K562 (cell line): ENCODE data around the gene IRF9. TPM values are rescaled to one million over a fixed set of nuclear protein-coding genes. Genes with fewer than 3 reads are reported as not detected.
A peak's percentile ranks its signal among the peaks of the same experiment; 100 is the strongest.

Experiments used
- CHAMP1 ChIP-seq: fragments of 450-650 bp; IDR thresholded peaks from 2 replicates; pipeline ENCODE4 v1.6.1; 2016; ENCODE audit warnings: mild to moderate bottlenecking
- DPF2 ChIP-seq: fragments of 450-650 bp; IDR thresholded peaks from 2 replicates; pipeline ENCODE4 v1.6.1; 2016
- GATAD2B ChIP-seq: fragments of 450-650 bp; IDR thresholded peaks from 2 replicates; pipeline ENCODE4 v1.6.1; 2017; ENCODE audit warnings: mild to moderate bottlenecking, borderline replicate concordance
- ILK ChIP-seq: fragments of 450-650 bp; IDR thresholded peaks from 2 replicates; pipeline ENCODE4 v1.6.1; 2016; ENCODE audit warnings: missing genetic modification characterization, low read depth, mild to moderate bottlenecking, missing compliant biosample characterization, moderate library complexity, borderline replicate concordance
- KLF10 ChIP-seq: fragments of 250-450 bp; sonication (Bioruptor Pico); IDR thresholded peaks from 2 replicates; pipeline ENCODE4 v1.6.1; 2021; ENCODE audit warnings: matching md5 sums
- MEIS2 ChIP-seq: fragments of 450-650 bp; IDR thresholded peaks from 2 replicates; pipeline ENCODE4 v1.6.1; 2014; ENCODE audit warnings: mild to moderate bottlenecking; ENCODE audit not compliant: partially characterized antibody
- NCOA2 ChIP-seq, 2 experiments: fragments of 450-650 bp; IDR thresholded peaks; 2 replicates each; pipeline ENCODE4 v1.6.1; 2018; ENCODE audit warnings: mild to moderate bottlenecking in 2 of 2, moderate library complexity in 1 of 2; ENCODE audit not compliant: partially characterized antibody in 2 of 2
- NR2C1 ChIP-seq, 2 experiments: fragments of 450-650 bp; IDR thresholded peaks; 2 replicates each; pipeline ENCODE4 v1.6.1; 2017; ENCODE audit warnings: mild to moderate bottlenecking in 2 of 2, antibody characterized with exemption in 1 of 2, inconsistent platforms in 1 of 2, missing compliant biosample characterization in 1 of 2, missing genetic modification characterization in 1 of 2
- PTRF ChIP-seq: fragments of 450-650 bp; IDR thresholded peaks from 2 replicates; pipeline ENCODE4 v1.6.1; 2016; ENCODE audit warnings: mild to moderate bottlenecking, missing genetic modification characterization, missing compliant biosample characterization
- PURB ChIP-seq: sonication (generic); formaldehyde crosslinking; IDR thresholded peaks from 2 replicates; pipeline ENCODE4 v1.9.0; 2021; ENCODE audit warnings: low read depth, mild to moderate bottlenecking, missing genetic modification reagents
- RBFOX2 ChIP-seq: fragments of 200-400 bp; formaldehyde crosslinking; IDR thresholded peaks from 2 replicates; pipeline ENCODE4 v1.6.1; 2017; ENCODE audit warnings: low read depth, mild to moderate bottlenecking, low read length, moderate library complexity
- RBM39 ChIP-seq: fragments of 200-400 bp; formaldehyde crosslinking; optimal IDR thresholded peaks from 2 replicates; pipeline ENCODE3; 2018; ENCODE audit warnings: low read depth, low read length
- TAF9B ChIP-seq: fragments of 450-650 bp; IDR thresholded peaks from 2 replicates; pipeline ENCODE4 v1.6.1; 2018; ENCODE audit warnings: mild to moderate bottlenecking; ENCODE audit not compliant: partially characterized antibody
- TBL1XR1 ChIP-seq, 2 experiments: IDR thresholded peaks; 2 replicates each; pipeline ENCODE4 v1.6.1; 2012; ENCODE audit warnings: improper control_type of control experiment in 2 of 2, low read length in 2 of 2, mild to moderate bottlenecking in 1 of 2
- TFAM ChIP-seq: fragments of 250-450 bp; sonication (Bioruptor Pico); conservative IDR thresholded peaks from 2 replicates; pipeline ENCODE4 v1.5.0; 2021; ENCODE audit warnings: mild to moderate bottlenecking, moderate library complexity
- ZC3H11A ChIP-seq: IDR thresholded peaks from 2 replicates; pipeline ENCODE4 v1.6.1; 2012; ENCODE audit warnings: low read depth, low read length, improper control_type of control experiment
- ZNF140 ChIP-seq: fragments of 250-450 bp; sonication (Bioruptor Pico); IDR thresholded peaks from 2 replicates; pipeline ENCODE4 v1.8.0; 2021; ENCODE audit warnings: moderate library complexity, mild to moderate bottlenecking, inconsistent platforms
- ZNF740 ChIP-seq, 3 experiments: fragments of 200-800 bp in 1 of 3; sonication (Bioruptor generic) in 1 of 3; sonication (generic) in 1 of 3; formaldehyde crosslinking in 1 of 3; IDR thresholded peaks; 2 replicates each; pipeline versions ENCODE4 v1.6.1 to v1.8.0; 2016 to 2022; ENCODE audit warnings: mild to moderate bottlenecking in 2 of 3, missing compliant biosample characterization in 2 of 3, missing genetic modification characterization in 2 of 3, missing genetic modification reagents in 1 of 3
- ZNF75A ChIP-seq: fragments of 450-650 bp; formaldehyde crosslinking; IDR thresholded peaks from 2 replicates; pipeline ENCODE4 v1.4.0; 2020; ENCODE audit warnings: mild to moderate bottlenecking
- polyA plus RNA-seq, 8 experiments: library from polyadenylated mRNA; depleted of rRNA in 4 of 8; stranded (reverse) in 5 of 8; unstranded in 3 of 8; fragments of >200 nt; fragmentation: Nextera tagmentation in 2 of 8; fragmentation: Illumina TruSeq in 1 of 8; extraction: Ambion mirVana in 2 of 8; extraction: Trizol in 1 of 8; gene quantifications; 2 replicates each; pipeline versions ENCODE4 v1.2.1 to v1.2.3, GENCODE V29; 2011 to 2014; ENCODE audit warnings: inconsistent platforms in 1 of 8, missing spikeins in 1 of 8
- total RNA-seq, 7 experiments: library from RNA; depleted of rRNA in 6 of 7; stranded (reverse); fragments of >200 nt in 6 of 7; fragmentation: Illumina TruSeq in 2 of 7; extraction: Trizol in 2 of 7; gene quantifications; 2 replicates each; pipeline versions ENCODE4 v1.2.1 to v1.2.3, GENCODE V29; 2011 to 2021; ENCODE audit warnings: low replicate concordance in 1 of 7
- TF ChIP-seq, protein P1 (sequence below): fragments of 450-650 bp; IDR thresholded peaks from 2 replicates; pipeline ENCODE4 v1.6.1; 2018; ENCODE audit not compliant: partially characterized antibody

The IRF9 gene
- total and polyA plus RNA-seq, 9 of the 15 experiments (the other 6 are each of a cell fraction or from before 2014, with no cell fraction given), result 0.79 to 14.8 (median 6.1) TPM

DNA sequence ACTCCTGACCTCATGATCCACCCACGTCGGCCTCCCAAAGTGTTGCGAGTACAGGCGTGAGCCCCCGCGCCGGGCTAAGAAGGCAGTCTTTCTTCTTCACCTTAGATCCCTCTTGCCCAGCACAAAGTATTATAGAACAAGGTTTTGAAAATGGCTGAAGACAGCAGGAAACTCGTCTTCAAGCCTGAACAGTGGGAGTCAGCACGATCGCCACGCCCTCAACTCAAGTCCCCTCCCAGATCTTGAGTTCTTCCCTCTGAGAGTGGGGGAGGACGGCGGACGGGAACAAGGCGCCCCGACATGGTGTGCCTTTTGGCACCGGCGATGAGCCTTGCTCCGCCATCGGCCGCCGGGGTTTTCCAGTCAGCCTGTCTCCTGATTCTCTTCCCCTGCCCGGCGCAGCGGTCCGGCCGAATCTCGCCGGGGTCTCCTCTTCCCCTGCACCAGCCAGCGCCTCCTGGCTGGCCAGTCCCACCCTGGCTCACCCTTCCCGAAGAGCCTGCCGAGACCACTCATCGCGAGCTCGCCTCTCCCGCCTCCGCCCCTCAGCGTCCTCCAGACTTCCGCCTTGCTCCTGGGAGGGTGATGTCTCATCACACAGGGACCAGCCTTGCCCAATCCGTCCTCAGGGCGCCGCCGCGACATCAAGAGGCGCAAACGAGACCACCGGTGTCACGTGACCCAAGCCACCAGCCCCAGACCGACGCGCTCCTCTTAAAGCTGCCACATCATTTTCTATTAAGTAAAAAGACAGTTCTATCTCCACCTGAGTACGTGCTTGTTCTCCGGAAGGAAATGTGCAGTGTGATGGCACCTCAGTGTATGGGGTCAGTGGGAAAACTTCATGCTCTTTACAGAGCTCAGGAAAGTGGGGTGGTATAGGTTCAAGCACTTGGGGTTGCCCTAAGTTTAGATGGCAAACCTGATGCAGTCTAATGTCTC lies 52.1 kb downstream of the IRF9 start, which contains the start of gene CHMP4A (continued):
- no peak for TF ChIP-seq KLF10 (CRISPR knock-in tag)
- TF ChIP-seq DPF2, result no peak
- TF ChIP-seq RBFOX2, result peak; percentile 95
- TF ChIP-seq PTRF, result no peak
- no peak; the same call in 1 of the 2 replicates for TF ChIP-seq ZNF75A (CRISPR knock-in tag)
- TF ChIP-seq GATAD2B, result no peak
- TF ChIP-seq TBL1XR1 (IDR thresholded peaks at IDR 0.05; ENCODE audit: low read length in 2 of 2), result peak in 1 of 2 experiments; percentile 40; a peak in 1 of 4 replicates
- no peak for TF ChIP-seq RBM39
- TF ChIP-seq, protein P1, sequence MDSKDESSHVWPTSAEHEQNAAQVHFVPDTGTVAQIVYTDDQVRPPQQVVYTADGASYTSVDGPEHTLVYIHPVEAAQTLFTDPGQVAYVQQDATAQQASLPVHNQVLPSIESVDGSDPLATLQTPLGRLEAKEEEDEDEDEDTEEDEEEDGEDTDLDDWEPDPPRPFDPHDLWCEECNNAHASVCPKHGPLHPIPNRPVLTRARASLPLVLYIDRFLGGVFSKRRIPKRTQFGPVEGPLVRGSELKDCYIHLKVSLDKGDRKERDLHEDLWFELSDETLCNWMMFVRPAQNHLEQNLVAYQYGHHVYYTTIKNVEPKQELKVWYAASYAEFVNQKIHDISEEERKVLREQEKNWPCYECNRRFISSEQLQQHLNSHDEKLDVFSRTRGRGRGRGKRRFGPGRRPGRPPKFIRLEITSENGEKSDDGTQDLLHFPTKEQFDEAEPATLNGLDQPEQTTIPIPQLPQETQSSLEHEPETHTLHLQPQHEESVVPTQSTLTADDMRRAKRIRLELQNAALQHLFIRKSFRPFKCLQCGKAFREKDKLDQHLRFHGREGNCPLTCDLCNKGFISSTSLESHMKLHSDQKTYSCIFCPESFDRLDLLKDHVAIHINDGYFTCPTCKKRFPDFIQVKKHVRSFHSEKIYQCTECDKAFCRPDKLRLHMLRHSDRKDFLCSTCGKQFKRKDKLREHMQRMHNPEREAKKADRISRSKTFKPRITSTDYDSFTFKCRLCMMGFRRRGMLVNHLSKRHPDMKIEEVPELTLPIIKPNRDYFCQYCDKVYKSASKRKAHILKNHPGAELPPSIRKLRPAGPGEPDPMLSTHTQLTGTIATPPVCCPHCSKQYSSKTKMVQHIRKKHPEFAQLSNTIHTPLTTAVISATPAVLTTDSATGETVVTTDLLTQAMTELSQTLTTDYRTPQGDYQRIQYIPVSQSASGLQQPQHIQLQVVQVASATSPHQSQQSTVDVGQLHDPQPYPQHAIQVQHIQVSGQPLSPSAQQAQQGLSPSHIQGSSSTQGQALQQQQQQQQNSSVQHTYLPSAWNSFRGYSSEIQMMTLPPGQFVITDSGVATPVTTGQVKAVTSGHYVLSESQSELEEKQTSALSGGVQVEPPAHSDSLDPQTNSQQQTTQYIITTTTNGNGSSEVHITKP, result peak; percentile 91
- TF ChIP-seq CHAMP1, result no peak
- TF ChIP-seq MEIS2, result no peak
- peak; percentile 68 for TF ChIP-seq NR2C1 (IDR thresholded peaks at IDR 0.05)
- no peak for TF ChIP-seq NR2C1 (tag; IDR thresholded peaks at IDR 0.05)
- no peak for TF ChIP-seq ILK (tag)
- no peak for TF ChIP-seq PURB (CRISPR knock-in tag)
- no peak for TF ChIP-seq ZNF140 (CRISPR knock-in tag)
- TF ChIP-seq ZNF740 (CRISPR knock-in tag; IDR thresholded peaks at IDR 0.05), result peak; percentile 76; the same call in 1 of the 2 replicates
- TF ChIP-seq ZNF740 (tag; IDR thresholded peaks at IDR 0.05), result no peak
- peak; percentile 78 for TF ChIP-seq TAF9B
- TF ChIP-seq ZC3H11A, result no peak
- TF ChIP-seq NCOA2 (IDR thresholded peaks at IDR 0.05; ENCODE audit: partially characterized antibody in 2 of 2), result no peak
- TF ChIP-seq TFAM (CRISPR knock-in tag), result no peak
